Coronary artery (tissue), 2 donors: ENCODE results near the gene MYG1.

Experiments used
- DNase-seq: peaks from one replicate; pipeline ENCODE4 v3.0.0-alpha.2; 2017; ENCODE audit warnings: low spot score
- H3K27ac ChIP-seq, 2 donors: fragments of 200-600 bp; sonication (generic); one replicate each; pipeline ENCODE4 v1.5.1; 2016 to 2019
- H3K4me3 ChIP-seq: fragments of 200-600 bp; sonication (generic); 2 replicates; pipeline ENCODE4 v1.5.1; 2016; ENCODE audit warnings: mild to moderate bottlenecking, moderate library complexity
- TF ChIP-seq, protein P1 (sequence below): fragments of 200-600 bp; sonication (generic); IDR thresholded peaks from one replicate; pipeline ENCODE4 v1.5.1; 2019; ENCODE audit warnings: antibody characterized with exemption

Gene MYG1

DNA sequence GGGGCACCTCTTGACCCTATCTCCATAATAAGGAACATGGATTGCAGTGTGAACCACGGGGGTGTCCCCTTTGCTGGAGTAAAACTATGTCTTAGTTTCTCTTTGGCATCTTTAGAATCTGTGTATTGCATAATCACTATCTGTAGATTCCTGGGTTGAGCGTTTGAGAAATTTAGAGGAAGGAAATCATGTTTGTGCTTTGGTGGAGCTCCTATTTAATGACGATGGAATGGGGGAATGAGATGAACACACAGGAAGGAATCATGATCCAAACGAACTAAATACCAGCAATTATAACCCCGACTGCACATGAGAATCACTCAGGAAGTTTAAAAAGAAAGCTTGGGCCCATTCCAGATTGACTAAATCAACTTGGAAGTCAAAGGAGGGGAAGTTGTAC lies 1.3 kb upstream of the MYG1 start:
- TF ChIP-seq, protein P1, sequence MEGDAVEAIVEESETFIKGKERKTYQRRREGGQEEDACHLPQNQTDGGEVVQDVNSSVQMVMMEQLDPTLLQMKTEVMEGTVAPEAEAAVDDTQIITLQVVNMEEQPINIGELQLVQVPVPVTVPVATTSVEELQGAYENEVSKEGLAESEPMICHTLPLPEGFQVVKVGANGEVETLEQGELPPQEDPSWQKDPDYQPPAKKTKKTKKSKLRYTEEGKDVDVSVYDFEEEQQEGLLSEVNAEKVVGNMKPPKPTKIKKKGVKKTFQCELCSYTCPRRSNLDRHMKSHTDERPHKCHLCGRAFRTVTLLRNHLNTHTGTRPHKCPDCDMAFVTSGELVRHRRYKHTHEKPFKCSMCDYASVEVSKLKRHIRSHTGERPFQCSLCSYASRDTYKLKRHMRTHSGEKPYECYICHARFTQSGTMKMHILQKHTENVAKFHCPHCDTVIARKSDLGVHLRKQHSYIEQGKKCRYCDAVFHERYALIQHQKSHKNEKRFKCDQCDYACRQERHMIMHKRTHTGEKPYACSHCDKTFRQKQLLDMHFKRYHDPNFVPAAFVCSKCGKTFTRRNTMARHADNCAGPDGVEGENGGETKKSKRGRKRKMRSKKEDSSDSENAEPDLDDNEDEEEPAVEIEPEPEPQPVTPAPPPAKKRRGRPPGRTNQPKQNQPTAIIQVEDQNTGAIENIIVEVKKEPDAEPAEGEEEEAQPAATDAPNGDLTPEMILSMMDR, result no peak
- H3K4me3 ChIP-seq, result no peak overlapping the region
- peak overlapping the region; percentile 43 to 50 for H3K27ac ChIP-seq
- DNase-seq, result no peak

DNA sequence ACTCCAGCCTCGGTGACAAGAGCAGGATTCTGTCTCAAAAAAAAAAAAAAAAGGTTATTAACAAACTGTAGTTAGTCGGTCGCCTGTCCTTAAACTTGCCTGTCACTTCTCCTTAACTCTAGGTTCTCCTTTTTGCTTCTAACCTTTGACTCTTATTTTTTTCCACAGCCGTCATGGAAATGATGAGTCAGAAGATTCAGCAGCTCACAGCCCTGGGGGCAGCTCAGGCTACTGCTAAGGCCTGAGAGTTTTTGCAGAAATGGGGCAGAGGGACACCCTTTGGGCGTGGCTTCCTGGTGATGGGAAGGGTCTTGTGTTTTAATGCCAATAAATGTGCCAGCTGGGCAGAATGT lies 418 bp upstream of the MYG1 start:
- H3K27ac ChIP-seq, result peak overlapping the region; percentile 50 to 78
- no peak for DNase-seq
- H3K4me3 ChIP-seq, result peak overlapping the region; percentile 94
- TF ChIP-seq, protein P1, result no peak

DNA sequence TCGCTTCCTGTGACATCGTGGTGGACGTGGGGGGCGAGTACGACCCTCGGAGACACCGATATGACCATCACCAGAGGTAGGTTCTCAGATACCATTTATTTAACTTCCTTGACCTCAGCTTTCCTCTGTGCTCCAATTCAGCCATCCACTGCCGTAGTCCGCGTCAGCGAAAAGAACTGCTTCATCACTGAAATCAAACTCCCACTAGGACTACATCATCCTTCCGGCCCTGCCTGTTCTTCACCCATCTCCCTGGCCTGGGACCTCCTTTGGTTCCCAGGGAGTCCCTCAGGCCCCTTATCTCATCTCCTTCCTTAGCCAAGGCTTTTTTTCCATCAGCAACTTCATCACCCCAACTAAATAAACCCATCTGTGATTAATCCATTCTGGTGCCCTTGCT lies 692 bp downstream of the MYG1 start:
- TF ChIP-seq, protein P1, result no peak
- H3K27ac ChIP-seq, result peak overlapping the region; percentile 44 to 78
- peak overlapping the region; percentile 94 for H3K4me3 ChIP-seq
- DNase-seq, result no peak

DNA sequence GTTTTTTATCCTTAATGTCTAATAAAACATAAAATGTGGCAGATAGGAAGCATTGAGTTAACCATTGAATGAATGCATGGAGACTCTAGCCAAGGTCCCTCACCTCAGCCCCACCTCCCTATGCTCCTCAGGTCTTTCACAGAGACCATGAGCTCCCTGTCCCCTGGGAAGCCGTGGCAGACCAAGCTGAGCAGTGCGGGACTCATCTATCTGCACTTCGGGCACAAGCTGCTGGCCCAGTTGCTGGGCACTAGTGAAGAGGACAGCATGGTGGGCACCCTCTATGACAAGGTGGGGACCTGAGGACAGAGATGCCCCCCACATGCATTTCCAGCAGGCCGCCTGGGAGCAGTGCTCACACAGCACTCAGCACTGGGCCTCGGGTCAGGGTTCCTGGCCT lies 3.4 kb downstream of the MYG1 start:
- no peak for DNase-seq
- Histone ChIP-seq H3K27ac (no peak overlapping the region), H3K4me3 (no peak overlapping the region)
- TF ChIP-seq, protein P1, result no peak

DNA sequence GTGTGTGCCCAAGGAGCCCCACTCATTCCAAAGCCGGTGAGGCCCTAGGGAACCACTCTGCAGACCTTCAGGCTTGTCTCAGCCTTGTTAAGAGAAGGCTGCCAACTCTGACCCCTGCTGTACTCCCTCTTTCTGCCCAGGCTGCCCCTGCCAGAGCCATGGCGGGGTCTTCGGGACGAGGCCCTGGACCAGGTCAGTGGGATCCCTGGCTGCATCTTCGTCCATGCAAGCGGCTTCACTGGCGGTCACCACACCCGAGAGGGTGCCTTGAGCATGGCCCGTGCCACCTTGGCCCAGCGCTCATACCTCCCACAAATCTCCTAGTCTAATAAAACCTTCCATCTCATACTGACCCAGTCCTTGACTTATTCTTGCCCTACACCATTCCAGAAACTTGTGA lies 7.3 kb downstream of the MYG1 start:
- no peak for DNase-seq
- TF ChIP-seq, protein P1, result no peak
- Histone ChIP-seq H3K4me3 (no peak overlapping the region), H3K27ac (no peak overlapping the region)

DNA sequence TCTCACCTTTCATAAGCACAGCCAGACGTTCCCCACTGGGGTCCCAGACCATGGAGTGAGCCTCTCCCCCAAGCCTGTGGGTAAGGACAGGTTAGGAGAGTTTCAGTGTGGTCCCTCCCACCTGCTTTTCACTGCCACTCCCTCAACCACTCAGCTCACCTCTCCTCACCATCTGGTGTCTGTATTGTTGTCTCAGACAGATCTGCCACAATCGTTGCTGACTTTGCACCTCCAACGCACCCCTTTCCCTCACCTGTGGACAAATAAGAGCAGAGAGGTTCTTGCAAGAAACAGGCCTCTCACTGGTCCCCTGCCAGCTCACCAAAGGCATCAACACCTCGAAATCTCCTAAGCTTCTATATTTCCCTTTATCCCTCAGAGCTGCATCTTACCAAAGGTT lies 8.8 kb downstream of the MYG1 start:
- Histone ChIP-seq H3K27ac (no peak overlapping the region), H3K4me3 (no peak overlapping the region)
- no peak for DNase-seq
- TF ChIP-seq, protein P1, result no peak

DNA sequence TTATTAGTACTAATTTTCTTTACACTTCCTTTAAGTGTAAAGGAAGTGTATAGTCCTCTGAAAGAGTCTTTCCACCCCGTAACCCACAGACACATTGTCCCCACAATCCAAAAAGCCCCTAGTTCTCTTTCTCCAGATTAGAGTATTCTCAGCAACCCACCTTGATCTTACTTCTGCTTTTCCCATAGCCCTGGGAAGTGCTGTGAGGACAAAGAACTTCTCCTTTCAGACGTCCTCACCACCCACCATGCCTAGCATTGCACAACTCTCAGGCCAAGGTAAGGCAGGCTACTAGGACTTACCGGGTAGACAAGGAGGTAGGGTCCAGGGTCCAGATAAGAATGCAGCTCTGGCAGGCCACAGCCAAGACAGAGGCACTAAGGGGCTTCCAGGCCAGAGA lies 14.5 kb downstream of the MYG1 start:
- TF ChIP-seq, protein P1, result no peak
- DNase-seq, result no peak
- Histone ChIP-seq H3K27ac (no peak overlapping the region), H3K4me3 (no peak overlapping the region)
